ENCODE results near the gene PPP1R26.
"Not testable (repeated sequence)": the region's sequence is repeated elsewhere in the genome, so short reads cannot be mapped to it uniquely, and the experiment has no call there.

PPP1R26 gene

GRCh38 chr9:135479469-135480052, at the start of gene PPP1R26:
TSS of gene PPP1R26 (plus strand) at chr9:135479782. CDS start at chr9:135484511, 4,729 bp downstream.
- DNase-seq: peak in 2 of 3 experiments; percentile 50 to 62

GRCh38 chr9:135437259-135437658, 42.3 kb upstream of the PPP1R26 start:
- DNase-seq: no peak

DNA sequence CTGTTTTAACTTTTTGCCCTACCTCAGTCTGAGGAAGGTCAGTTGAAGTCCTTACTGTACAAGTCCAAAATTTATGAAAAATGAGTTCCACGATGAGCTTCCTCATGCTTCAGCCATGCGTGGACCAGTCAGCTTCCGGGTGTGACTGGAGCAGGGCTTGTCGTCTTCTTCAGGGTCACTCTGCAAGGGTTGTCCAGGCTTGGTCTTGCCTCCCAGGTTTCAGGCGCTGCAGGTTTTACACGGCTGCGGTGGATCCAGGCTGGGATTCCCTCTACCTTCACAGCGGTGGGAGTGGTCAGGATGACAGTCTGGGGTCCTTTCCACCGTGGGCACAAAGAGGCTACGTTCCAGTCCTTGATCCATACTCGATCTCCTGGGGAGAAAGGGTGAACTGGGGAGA, 41.9 kb upstream of the PPP1R26 start:
- not testable (repeated sequence) for DNase-seq

DNA sequence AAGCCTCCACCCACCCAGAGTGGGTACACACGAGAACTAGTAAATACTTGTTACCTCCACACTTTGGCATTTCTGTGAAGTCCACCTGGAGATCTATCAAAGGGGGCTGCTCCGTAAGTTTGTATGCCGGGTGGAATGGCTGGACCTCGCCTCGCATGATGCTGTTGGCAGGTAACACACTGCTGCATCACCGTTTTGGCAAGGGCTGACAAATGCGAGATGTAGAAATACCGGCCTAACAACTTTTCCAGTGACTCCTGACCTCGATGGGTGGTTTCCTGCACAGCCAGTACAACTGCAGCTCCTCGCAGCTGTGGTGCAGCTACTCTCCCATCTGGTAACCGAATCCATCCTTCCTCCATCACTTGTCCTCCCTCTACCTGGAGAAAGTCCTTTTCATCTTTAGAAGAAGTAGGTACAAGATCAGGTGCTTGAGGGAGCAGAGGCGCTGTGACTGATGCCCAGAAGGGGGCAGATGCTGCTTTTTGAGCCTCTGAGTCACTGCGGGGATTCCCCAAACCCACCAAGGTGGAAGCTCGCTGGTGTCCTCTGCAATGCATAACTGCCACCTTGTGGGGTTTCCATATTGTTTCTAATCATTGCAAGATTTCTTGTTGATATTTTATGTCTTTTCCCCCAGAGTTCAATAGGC, 40.9 kb upstream of the PPP1R26 start:
- not testable (repeated sequence) for DNase-seq

- DNase-seq: not testable (repeated sequence)
Measured at GRCh38 chr9:135439514-135439913, 40.1 kb upstream of the PPP1R26 start.

GRCh38 chr9:135439916-135440315, 39.7 kb upstream of the PPP1R26 start:
- no peak for DNase-seq

DNA sequence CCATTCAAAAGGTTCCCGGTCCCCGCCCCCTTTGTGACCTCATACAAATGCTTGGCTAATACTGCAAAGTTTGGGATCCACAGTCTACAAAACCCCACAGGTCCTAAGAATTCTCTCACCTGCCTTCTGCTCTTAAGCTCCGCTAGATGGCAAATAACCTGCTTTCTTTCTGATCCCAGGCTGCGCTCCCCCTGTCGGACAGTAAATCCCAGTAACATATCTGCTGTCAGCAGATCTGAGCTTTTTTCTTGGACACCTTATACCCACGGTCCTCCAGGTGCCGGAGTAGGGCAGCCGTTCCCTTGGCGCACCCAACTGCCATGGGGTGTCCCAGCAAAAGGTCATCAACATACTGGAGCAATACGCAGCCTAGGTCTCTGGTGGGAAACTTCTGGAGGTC, 39.0 kb upstream of the PPP1R26 start:
- peak in 1 of 3 experiments; percentile 9 for DNase-seq

- not testable (repeated sequence) for DNase-seq
Measured at GRCh38 chr9:135441105-135442071, 38.2 kb upstream of the PPP1R26 start.

- no peak for DNase-seq
Measured at GRCh38 chr9:135442075-135442474, 37.5 kb upstream of the PPP1R26 start.

GRCh38 chr9:135443797-135444425, 35.7 kb upstream of the PPP1R26 start:
- peak in 1 of 3 experiments; percentile 43 for DNase-seq

DNA sequence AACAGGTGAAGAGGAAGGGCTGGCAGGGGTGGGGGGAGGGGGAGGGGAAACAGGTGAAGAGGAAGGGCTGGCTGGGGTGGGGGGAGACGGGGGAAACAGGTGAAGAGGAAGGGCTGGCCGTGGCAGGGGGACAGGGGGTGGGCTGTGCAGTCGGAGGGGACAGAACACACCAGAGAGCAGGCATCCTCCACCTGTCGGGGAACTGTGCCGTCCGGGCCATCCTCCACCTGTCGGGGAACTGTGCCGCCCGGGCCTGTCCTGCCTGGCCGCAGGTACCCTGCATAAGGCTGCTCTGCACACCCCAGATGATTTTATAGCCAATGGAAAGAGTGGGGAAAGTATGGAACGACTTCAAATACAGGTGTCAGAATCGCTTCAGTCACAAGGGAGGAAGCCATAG, 32.5 kb upstream of the PPP1R26 start:
- DNase-seq: no peak

GRCh38 chr9:135448663-135449100, 30.9 kb upstream of the PPP1R26 start:
- DNase-seq: no peak

GRCh38 chr9:135449532-135449931, 30.1 kb upstream of the PPP1R26 start:
- DNase-seq: peak in 1 of 3 experiments; percentile 44

DNA sequence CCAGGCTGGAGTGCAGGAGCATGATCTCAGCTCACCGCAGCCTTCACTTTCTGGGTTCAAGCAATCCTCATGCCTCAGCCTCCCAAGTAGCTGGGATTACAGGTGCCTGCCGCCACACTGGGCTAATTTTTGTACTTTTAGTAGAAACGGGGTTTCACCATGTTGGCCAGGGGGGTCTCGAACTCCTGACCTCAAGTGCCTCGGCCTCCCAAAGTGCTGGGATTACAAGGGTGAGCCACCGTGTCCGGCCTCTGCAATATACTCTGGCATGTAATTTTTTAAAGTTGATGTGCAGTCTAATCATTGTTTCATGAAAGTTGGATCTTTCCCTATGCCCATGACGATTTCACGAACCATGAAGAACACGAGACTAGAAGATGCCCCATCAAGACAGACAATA, 28.6 kb upstream of the PPP1R26 start:
- DNase-seq: no peak

- not testable (repeated sequence) for DNase-seq
Measured at GRCh38 chr9:135451909-135452308, 27.7 kb upstream of the PPP1R26 start.

- no peak for DNase-seq
Measured at GRCh38 chr9:135454737-135455136, 24.8 kb upstream of the PPP1R26 start.

DNA sequence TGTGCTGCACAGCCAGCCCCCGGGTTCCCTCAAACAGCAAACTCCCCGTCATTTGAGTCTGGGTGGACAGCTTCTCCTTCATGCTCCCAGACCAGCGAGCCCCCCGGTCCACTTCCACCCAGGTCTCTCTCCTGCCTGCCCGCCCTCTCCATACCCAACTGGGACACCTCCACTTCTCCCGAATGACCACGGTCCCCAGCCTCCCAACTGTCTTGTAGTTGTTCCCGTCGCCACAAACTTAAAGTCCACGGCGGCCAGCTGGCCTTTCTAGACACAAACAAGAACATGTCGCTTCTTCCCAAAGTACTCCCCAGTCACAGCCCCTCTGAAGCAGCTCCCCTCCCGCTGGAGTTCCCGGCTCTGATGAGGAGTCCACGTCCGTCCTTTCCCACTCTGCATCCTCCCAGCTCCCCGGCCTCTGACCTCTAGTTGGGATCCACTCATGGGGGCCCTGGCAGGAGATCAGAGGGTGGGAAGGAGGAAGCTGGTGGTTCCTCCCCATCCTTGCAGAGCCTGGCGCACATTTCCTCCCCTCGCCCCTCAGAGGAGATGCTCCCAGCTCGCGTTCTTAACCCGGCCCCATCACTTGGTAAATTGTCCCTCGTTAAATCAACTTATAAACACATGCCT, 24.1 kb upstream of the PPP1R26 start:
- DNase-seq: no peak

DNA sequence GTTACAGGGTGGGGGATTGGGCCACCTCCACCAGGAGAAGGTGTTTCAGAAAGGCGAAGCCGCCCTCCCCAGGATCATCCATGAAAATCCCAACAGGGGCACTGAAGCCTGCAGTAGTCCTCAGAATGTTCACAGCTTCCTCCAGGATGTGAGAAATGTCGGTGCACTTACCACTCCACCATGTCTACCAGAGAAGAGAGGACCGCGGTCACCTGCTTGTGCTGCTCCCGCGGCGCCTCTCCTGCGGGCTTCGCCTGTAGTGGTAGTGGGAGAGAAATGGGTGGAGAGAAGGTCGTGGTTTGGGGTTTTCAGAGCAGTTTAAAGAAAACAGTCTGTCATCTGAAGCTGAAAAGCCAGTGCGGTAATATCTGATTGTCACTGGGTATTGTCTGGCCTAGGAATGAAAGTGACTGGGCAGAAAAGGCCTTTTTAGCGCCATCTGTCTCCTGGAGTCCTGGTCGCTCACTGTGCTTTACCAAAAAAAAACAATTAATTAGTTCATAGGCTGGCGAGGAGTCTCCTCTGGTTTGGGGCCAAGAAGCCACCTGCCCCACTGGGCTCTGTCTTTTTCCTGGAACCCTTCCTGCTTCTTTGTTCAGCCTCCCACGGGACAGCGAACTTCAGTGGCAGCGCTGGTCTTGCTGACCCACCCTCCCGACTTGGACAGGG, 23.0 kb upstream of the PPP1R26 start:
- no peak for DNase-seq

GRCh38 chr9:135458478-135458877, 21.1 kb upstream of the PPP1R26 start:
- not testable (repeated sequence) for DNase-seq

- DNase-seq: no peak
Measured at GRCh38 chr9:135461936-135462335, 17.6 kb upstream of the PPP1R26 start.

GRCh38 chr9:135463140-135463539, 16.4 kb upstream of the PPP1R26 start:
- DNase-seq: no peak

DNA sequence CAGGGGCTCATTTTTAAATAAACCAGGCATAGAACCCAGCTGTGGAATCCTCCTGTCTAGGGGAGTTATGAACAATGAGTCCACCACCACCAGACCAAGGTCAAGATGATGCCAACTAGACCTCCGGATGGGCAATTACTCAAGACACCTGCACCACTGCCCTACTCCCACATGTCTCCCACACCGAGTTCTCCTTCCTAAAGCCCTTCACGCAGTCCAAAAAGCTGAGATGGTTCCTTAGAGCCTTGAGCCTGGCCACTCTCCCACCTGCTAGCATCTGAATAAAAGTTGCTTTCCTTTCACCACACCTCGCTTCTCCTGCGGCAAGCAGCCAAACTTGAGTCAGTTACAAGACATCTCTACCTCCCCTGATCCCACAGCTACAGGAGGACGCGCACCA, 15.4 kb upstream of the PPP1R26 start:
- no peak for DNase-seq

All from NCI-H1417 (cell line).